Measurements from ENCODE around the gene STAG1. TPM values are rescaled to one million over a fixed set of nuclear protein-coding genes. Genes with fewer than 3 reads are reported as not detected.

The STAG1 gene
- total and polyA plus RNA-seq, 2 experiments from 2014 or later = 9.0 to 21.9 TPM

DNA sequence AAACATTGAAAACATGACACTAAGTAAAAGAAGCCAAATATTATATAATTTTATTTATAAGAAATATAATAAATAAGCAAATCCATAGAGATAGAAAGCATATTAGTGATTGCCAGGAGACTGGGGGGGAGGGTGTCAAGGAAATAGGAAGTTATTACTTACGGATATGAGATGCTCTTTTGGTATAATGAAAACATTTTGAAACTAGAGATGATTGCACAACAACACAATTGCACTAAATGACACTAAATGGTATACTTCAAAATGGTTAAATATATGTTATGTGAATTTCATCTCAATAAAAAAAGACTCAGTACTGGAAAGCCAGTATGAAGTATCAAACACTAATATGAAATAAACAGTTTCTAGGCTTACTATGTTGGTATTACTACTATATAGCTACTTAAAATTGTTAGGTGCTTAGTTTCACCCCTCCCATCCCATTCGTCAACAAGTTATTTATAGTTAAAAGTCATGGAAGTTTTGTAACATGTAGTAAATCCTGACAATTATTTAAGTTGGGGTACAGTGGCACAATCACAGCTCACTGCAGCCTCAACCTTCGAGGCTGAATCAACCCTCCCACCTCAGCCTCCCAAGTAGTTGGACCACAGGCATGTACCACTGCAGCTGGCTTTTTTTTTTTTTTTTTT lies 43.7 kb downstream of the STAG1 start:
- H3K4me2 ChIP-seq = no peak overlapping the region
- no peak overlapping the region for H3K4me3 Mint-ChIP-seq
- H3K27me3 ChIP-seq (ENCODE audit: insufficient read depth) = no peaks in the 10 kb centered on the region
- no peak overlapping the region for H3K27ac Mint-ChIP-seq
- TF ChIP-seq ZNF114 (CRISPR knock-in tag; IDR thresholded peaks at IDR 0.05) (no peak), POLR2AphosphoS5 (IDR thresholded peaks at IDR 0.05; ENCODE audit: low read depth) (no peak), EZH2 (IDR thresholded peaks at IDR 0.05; ENCODE audit: low read depth, unreplicated experiment) (no peak), REST (IDR thresholded peaks at IDR 0.05; ENCODE audit: unreplicated experiment) (no peak), STAT1 (IDR thresholded peaks at IDR 0.05; ENCODE audit: unreplicated experiment) (no peak), EZH2phosphoT487 (IDR thresholded peaks at IDR 0.05; ENCODE audit: unreplicated experiment) (no peak), ZNF462 (CRISPR knock-in tag; IDR thresholded peaks at IDR 0.05) (no peak), NANOG (IDR thresholded peaks at IDR 0.05; ENCODE audit: borderline replicate concordance) (no peak), ZNF331 (CRISPR knock-in tag; IDR thresholded peaks at IDR 0.05; ENCODE audit: low read depth) (no peak), JUNB (IDR thresholded peaks at IDR 0.05; ENCODE audit: unreplicated experiment) (no peak)
- peaks cover 7% of the 10 kb centered on the region; the same call in 1 of the 3 replicates for H3K36me3 Mint-ChIP-seq (ENCODE audit: low read depth)
- H3K4me3 ChIP-seq = no peak overlapping the region
- peaks cover 3% of the 10 kb centered on the region for H4K20me1 ChIP-seq (replicated peaks; ENCODE audit: insufficient read depth)
- peaks cover 9% of the 10 kb centered on the region; the same call in 2 of the 3 replicates for H3K4me1 Mint-ChIP-seq
- H3K9me3 Mint-ChIP-seq = no peaks in the 10 kb centered on the region
- peaks cover 2% of the 10 kb centered on the region for H3K27me3 Mint-ChIP-seq (ENCODE audit: insufficient read depth, low read depth, poor library complexity)
- no peaks in the 10 kb centered on the region for H3K4me1 ChIP-seq (ENCODE audit: insufficient read depth)
- H3F3A ChIP-seq (replicated peaks; ENCODE audit: low read depth) = no peaks in the 10 kb centered on the region
- no peaks in the 10 kb centered on the region for H3K36me3 ChIP-seq (ENCODE audit: insufficient read depth)
- no peak overlapping the region for H2AFZ ChIP-seq
- no peak for ATAC-seq
- H3K79me2 ChIP-seq (replicated peaks; ENCODE audit: insufficient read depth) = peaks cover 96% of the 10 kb centered on the region
- no peak for DNase-seq (ENCODE audit: low spot score)
- H3K27ac ChIP-seq (ENCODE audit: low read depth) = no peak overlapping the region
- no peaks in the 10 kb centered on the region for H3K9me2 ChIP-seq (ENCODE audit: insufficient read depth)
